Measurements from ENCODE around the gene AFF3. TPM values are rescaled to one million over a fixed set of nuclear protein-coding genes. Genes with fewer than 3 reads are reported as not detected.

Gene AFF3
- total RNA-seq, 1 donor from 2014 or later: 7.3 TPM

DNA sequence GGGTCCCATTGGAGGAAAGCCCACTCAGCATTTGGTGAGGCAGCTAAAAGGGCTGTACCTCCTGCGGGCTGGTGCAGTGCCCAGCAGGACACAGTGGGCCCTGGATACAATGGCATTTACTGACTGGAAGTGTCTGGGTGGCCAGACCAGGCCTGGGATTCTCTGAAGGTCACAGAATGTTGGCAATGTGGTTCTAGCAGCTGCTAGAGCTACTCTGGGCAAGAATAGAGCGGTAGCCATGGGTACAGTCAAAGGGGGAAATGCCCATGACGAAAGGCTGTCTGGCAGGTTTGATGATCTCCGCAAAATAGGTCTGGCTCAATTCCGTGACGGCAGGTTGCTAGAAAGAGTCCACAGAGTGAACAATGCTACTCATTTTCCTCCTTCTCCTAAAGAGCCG lies 241.8 kb downstream of the AFF3 start:
- H3K4me3 Mint-ChIP-seq (ENCODE audit: low read depth): no peak overlapping the region
- no peak overlapping the region for H3K27ac Mint-ChIP-seq
- DNase-seq (ENCODE audit: low spot score, unreplicated experiment): no peak
- no peaks in the 10 kb centered on the region for H3K36me3 Mint-ChIP-seq (ENCODE audit: insufficient read depth)
- no peaks in the 10 kb centered on the region for H3K9me3 Mint-ChIP-seq (ENCODE audit: low read depth)
- H3K4me1 Mint-ChIP-seq (ENCODE audit: low read depth): peaks cover 23% of the 10 kb centered on the region
- peaks cover 18% of the 10 kb centered on the region for H3K27me3 Mint-ChIP-seq
- TF ChIP-seq CTCF (IDR thresholded peaks at IDR 0.05; ENCODE audit: unreplicated experiment): no peak

DNA sequence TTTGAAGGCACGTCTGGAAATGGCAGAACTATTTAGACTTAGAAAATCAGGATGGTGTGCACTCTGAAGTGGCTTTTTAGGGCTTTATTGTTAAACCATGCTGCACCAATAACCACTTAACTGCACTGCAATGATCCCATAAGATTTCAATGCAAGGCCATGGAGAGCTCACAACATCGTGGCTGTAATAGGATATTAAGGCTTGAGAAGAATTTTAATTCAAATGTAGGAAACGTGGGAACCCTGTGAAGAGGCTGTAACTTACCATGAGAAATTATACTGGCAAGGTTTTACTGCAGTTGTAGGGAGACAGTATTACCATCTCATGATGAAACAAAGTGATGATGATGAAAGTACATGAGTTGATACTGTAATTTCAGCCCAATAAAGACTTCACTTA lies 242.5 kb downstream of the AFF3 start:
- peaks cover 23% of the 10 kb centered on the region for H3K4me1 Mint-ChIP-seq (ENCODE audit: low read depth)
- H3K27ac Mint-ChIP-seq: no peak overlapping the region

GRCh38 chr2:99899058-99899855 lies 243.1 kb downstream of the AFF3 start:
- Mint-ChIP-seq H3K27me3 (peaks cover 15% of the 10 kb centered on the region), H3K36me3 (ENCODE audit: insufficient read depth) (no peaks in the 10 kb centered on the region), H3K9me3 (ENCODE audit: low read depth) (no peaks in the 10 kb centered on the region), H3K4me1 (ENCODE audit: low read depth) (peaks cover 23% of the 10 kb centered on the region), H3K27ac (no peak overlapping the region), H3K4me3 (ENCODE audit: low read depth) (no peak overlapping the region)
- DNase-seq (ENCODE audit: low spot score, unreplicated experiment): no peak
- no peak for TF ChIP-seq CTCF (IDR thresholded peaks at IDR 0.05; ENCODE audit: unreplicated experiment)

More for the DNA sequence above, 242.5 kb downstream of the AFF3 start:
- TF ChIP-seq CTCF (IDR thresholded peaks at IDR 0.05; ENCODE audit: unreplicated experiment): no peak
- H3K4me3 Mint-ChIP-seq (ENCODE audit: low read depth): no peak overlapping the region
- peaks cover 16% of the 10 kb centered on the region for H3K27me3 Mint-ChIP-seq
- no peak for DNase-seq (ENCODE audit: low spot score, unreplicated experiment)
- H3K9me3 Mint-ChIP-seq (ENCODE audit: low read depth): no peaks in the 10 kb centered on the region
- no peaks in the 10 kb centered on the region for H3K36me3 Mint-ChIP-seq (ENCODE audit: insufficient read depth)

DNA sequence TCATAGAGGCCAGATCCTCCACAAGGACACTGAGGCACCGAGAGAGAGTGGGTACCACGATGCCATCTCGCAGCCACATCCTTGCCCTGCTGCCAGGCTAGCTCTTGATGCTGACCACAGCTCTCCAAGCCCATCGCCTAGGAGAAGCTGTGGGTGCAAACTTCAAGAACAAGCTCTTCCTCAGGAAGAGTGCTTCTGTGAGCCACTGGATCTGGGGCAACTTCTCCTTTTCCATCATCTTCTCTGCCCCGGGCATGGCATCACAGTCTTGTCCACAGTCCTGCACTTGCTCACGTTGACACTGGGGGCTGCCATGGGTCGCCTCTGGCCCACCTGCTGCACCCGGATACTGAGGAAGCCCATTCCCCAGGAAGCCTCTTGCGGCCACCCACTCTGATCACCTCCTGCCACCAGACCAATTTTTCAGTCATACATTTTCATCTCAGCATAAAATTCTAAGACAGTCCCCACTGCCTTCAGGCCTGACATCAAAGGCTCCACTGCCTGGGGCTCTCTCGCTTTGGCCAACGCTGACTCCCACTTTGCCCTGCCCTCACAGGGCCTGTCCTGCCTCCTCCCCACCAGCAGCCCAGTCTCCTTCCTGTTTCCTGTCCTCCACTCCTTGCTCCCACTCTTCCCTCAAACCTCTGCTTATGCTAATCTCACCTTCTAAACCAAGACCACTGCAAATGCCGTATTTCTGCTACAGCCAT lies 243.9 kb downstream of the AFF3 start:
- Mint-ChIP-seq H3K27ac (no peak overlapping the region), H3K4me3 (ENCODE audit: low read depth) (no peak overlapping the region), H3K27me3 (peaks cover 15% of the 10 kb centered on the region), H3K36me3 (ENCODE audit: insufficient read depth) (no peaks in the 10 kb centered on the region), H3K9me3 (ENCODE audit: low read depth) (no peaks in the 10 kb centered on the region), H3K4me1 (ENCODE audit: low read depth) (peaks cover 23% of the 10 kb centered on the region)
- DNase-seq (ENCODE audit: low spot score, unreplicated experiment): no peak
- TF ChIP-seq CTCF (IDR thresholded peaks at IDR 0.05; ENCODE audit: unreplicated experiment): no peak

GRCh38 chr2:99891428-99891780 lies 251.0 kb downstream of the AFF3 start:
- H3K4me3 Mint-ChIP-seq (ENCODE audit: low read depth): no peak overlapping the region
- no peaks in the 10 kb centered on the region for H3K27me3 Mint-ChIP-seq
- H3K27ac Mint-ChIP-seq: no peak overlapping the region
- no peak for TF ChIP-seq CTCF (IDR thresholded peaks at IDR 0.05; ENCODE audit: unreplicated experiment)
- no peaks in the 10 kb centered on the region for H3K9me3 Mint-ChIP-seq (ENCODE audit: low read depth)
- H3K4me1 Mint-ChIP-seq (ENCODE audit: low read depth): peaks cover 16% of the 10 kb centered on the region
- no peak for DNase-seq (ENCODE audit: low spot score, unreplicated experiment)
- H3K36me3 Mint-ChIP-seq (ENCODE audit: insufficient read depth): no peaks in the 10 kb centered on the region

All from progenitor cell of endocrine pancreas (in vitro differentiated cells).